ENCODE data around the gene ACTR1B.
A peak's percentile ranks its signal among the peaks of the same experiment; 100 is the strongest.
"Not testable (repeated sequence)": the region's sequence is repeated elsewhere in the genome, so short reads cannot be mapped to it uniquely, and the experiment has no call there.

Gene ACTR1B

DNA sequence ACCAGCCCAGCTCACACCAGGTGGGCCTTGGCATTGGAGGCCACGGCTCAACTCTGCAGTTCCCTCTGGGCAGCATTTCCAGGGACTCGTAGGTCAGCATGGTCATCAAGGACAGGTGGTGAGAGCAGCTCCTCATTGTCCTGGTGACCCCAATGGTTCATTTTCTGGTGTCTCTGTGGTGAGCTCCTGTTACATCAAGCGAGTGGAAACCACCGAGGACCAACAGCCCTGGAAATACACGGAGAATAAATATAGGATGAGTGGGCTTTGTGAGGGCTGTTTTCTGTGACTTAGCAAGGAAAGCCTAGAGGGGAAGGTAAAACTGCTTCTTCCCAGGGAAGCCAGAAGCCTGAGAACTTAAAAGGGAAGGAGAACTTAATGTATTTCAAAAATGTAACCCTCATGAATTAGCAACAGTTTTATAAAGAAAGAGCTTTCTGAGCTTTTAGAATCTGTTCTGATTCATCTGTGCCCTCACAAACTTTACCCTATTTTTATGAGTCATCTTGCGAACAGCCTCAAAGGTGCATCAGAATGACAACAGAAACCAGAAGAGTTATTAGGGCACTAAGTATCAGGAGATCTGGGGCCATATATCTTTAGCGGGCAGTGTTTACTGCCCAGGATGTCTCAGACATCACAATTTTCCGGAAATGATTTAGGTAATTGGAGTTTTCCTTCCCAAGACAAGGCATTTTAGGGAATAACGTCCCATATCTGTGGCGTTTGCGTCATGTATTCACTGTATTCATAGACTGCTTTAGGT lies 24.4 kb upstream of the ACTR1B start:
- no peak for DNase-seq

DNA sequence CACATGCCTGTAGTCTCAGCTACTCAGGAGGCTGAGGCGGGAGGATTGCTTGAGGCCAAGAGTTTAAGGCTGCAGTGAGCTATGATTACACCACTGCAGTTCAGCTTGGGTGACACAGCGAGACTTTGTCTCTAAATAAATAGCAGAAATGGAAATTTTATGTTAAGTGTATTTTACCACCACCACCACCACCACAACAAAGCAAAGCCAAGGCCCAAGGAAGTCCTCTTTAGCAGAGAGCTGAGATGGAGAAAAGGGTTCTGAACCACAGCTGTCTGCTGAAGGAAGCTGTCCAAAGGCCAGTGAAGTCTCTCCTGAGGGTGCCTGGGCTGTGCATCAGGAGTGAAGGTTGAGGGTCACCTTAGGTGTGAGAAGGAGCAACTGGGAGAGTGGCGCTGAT lies 23.4 kb upstream of the ACTR1B start:
- DNase-seq = not testable (repeated sequence)

DNA sequence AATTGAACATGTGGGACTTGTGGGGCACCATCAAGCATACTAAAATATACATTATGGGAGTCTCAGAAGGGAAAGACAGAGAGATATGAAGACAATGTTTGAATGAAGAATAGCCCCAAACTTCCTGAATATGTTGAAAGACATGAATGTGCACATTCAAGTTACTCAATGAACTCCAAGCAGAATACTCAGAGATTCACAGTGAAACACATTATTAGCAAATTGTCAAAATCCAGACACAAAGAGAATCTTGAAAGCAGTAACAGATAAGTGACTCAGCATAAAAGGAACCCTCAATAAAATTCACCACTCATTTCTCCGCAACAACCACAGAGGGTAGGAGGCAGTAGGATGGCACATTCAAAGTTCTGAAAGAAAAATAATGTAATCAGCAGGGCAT lies 14.5 kb upstream of the ACTR1B start:
- DNase-seq = no peak

DNA sequence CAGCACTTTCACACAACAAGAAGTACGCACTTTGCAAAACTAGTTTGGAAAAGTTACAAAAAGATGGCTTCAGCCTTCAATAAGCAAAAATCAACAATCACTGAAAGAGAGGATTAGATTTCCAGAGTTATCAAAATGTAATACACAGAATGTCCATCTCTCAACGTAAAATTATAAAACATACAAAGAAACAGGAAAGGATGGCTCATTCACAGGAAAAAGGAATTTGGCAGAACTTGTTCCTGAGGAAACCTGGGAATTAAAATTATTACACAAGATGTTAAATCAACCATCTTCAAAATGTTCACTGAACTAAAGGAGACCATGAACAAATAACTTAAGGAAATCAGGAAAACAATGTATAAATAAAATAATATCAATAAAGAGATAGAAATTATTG lies 13.6 kb upstream of the ACTR1B start:
- DNase-seq = no peak

DNA sequence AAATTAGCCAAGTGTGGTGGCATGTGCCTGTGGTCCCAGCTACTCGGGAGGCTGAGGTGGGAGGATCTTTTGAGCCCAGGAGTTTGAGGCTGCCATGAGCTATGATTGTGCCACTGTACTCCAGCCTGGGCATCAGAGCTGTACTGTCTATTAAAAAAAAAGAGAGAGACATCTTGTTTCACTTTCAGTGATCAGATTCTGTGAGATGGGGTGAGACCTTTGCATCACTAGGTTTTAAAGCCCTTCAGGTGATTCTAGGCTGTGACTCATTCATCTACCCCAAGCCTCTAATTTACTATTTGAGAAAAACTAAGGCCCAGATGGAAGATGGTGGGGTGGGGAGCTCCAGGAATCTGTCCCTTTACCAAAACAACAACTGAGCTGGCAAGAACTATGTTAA lies 12.8 kb upstream of the ACTR1B start:
- no peak for DNase-seq

- DNase-seq = no peak
Observed at GRCh38 chr2:97675430-97676113, 11.7 kb upstream of the ACTR1B start.

DNA sequence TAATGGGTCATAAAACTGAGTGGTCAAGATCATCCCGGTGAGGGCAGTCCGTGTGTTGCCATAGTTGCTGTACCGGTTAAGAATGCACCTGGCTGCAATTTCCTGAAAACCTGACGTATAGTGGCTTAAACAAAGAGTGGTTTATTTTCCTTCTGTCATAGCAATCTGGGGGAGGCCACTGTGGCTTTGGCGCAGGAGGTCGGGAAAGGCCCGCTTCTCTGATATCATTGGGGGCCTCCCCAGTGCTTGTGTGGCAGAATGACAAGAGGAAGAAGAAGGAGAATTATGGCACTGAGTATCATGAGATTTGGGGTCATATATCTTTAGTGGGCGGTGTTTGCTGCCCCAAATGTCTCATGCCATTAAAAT lies 10.1 kb upstream of the ACTR1B start:
- peak; percentile 65 for DNase-seq

- peak; percentile 54 for DNase-seq
Observed at GRCh38 chr2:97673182-97673914, 9.5 kb upstream of the ACTR1B start.

DNA sequence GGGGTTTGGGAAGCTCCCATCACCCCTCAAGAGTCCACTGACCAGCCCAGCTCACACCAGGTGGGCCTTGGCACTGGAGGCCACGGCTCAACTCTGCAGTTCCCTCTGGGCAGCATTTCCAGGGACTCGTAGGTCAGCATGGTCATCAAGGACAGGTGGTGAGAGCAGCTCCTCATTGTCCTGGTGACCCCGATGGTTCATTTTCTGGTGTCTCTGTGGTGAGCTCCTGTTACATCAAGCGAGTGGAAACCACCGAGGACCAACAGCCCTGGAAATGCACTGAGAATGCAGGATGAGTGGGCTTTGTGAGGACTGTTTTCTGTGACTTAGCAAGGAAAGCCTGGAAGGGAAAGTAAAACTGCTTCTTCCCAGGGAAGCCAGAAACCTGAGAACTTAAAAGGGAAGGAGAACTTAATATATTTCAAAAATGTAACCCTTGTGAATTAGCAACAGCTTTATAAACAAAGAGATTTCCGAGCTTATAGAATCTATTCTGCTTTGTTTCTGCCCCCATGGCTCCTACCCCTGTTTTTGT lies 8.8 kb upstream of the ACTR1B start:
- DNase-seq = not testable (repeated sequence)

GRCh38 chr2:97671526-97671925 lies 7.7 kb upstream of the ACTR1B start:
- DNase-seq = no peak

GRCh38 chr2:97670471-97670870 lies 6.6 kb upstream of the ACTR1B start:
- DNase-seq = no peak

- DNase-seq = no peak
Observed at GRCh38 chr2:97669448-97669847, 5.6 kb upstream of the ACTR1B start, which contains the start of gene C2orf92. C2orf92 (plus strand) TSS chr2:97669713; CDS start chr2:97669789, 76 bp downstream.

- DNase-seq = no peak
Observed at GRCh38 chr2:97664636-97664970, 759 bp upstream of the ACTR1B start.

DNA sequence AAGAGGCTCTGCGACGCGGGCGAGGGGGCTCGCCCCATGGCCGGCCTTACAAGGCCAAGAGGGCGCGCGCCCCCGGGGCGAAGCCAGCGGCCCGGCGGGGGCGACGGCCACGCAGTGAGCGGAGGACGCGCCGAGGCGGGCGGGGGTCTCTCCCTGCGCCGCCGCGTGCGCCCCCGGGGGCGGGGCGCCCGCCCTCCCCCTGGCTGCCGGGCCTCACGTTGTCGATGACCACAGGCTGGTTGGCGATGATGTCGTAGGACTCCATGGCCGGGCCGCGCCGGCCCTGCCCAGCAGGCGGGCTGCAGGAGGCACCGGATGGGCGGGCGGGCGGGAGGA lies 250 bp downstream of the ACTR1B start:
- no peak for DNase-seq

- peak; percentile 91 for DNase-seq
Observed at GRCh38 chr2:97662895-97663625, 784 bp downstream of the ACTR1B start.

- DNase-seq = no peak
Observed at GRCh38 chr2:97662386-97662894, 1.4 kb downstream of the ACTR1B start.

DNA sequence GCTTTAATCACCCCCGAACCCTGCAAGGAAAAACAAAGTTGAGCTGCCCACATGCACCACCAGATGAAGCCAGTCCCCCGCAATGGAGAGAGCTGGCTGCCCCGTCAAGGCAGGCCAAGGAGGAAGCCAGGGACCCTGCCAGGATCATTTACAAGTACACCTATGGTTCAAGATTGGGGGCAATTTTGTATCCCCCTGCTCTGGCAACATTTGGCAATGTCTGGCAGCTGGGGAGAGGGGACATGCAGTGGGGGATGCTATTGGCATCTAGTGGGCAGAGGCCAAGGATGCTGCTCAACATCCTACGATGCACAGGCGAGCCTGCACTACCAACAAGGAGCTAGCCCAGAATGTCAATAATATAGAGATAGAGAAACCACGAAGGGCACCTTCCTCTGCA lies 1.9 kb downstream of the ACTR1B start:
- DNase-seq = no peak

DNA sequence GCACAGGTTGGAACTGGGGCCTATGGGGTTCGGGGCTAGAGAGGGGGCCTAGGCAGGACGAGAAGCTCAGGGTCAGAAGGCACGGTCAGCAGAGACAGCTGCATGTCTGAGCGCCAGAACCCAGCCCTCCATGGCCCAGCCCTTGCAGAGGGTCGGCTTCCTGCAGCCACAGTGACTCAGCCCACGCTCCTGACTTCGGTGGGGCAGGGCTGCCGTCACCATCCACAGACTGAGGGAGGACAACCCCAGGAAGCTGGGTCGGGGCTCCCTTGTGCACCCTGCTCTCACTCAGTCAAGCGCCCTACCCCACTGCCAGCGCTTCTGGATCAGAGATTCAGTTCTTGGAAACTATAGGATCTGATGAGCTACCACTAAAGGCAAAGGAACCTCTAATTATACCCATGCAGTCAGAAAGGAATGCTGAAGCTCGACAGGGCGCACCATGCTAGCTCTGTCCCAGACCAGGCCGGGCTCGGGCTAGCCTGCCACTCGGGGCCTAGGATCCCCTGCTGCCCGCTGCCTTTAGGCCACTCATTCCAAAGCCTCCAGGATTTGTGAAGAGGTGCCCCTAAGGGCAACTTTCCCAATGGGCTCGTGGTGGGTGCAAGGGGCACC lies 3.0 kb downstream of the ACTR1B start:
- DNase-seq = no peak

DNA sequence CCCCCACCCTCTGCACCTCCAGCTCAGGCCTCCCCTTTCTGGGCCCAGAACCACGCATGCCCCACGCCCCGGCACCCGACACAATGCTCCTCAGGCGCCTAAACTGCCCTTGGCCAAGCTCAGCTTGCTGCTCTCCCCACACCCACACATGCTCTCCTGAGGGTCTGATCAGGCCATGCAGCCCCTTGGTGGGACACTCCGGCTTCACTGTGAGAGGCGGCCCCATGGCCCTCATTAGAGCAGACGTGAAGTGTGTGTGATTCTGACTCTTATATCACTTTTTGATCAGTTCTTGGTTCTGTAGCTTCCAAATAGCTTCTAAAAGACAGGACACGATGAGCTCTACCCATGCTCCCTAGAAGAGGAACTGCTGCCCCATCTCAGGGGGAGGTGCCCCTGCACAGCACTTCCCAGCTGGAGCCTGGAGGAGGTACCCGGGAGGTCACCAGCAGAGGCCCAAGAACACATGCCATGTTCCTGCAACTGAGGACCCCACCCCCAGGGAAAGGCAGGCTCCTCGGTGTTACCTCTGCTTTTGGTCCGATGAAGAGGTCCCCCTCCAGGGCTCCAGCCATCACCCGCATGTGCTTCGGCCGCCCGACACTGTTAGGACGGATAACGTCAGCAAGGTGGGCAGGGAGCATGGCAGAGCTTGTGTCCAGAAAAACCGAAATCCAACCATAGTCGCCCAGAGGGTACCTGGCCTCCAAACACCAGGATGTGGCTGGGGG lies 3.6 kb downstream of the ACTR1B start:
- DNase-seq = no peak

GRCh38 chr2:97659256-97660043 lies 4.4 kb downstream of the ACTR1B start:
- no peak for DNase-seq

GRCh38 chr2:97658691-97659157 lies 5.1 kb downstream of the ACTR1B start:
- no peak for DNase-seq

Data from stimulated activated CD4-positive, alpha-beta T cell treated with anti-CD3 and anti-CD28 coated beads, Interleukin-1b, Interleukin-23, amount 100 ng/mL, for 48 hours (primary cell).